ENCODE results near the gene ALLC.

Gene ALLC

GRCh38 chr2:3626812-3627499, 31.0 kb upstream of the ALLC start:
- DNase-seq = no peak

DNA sequence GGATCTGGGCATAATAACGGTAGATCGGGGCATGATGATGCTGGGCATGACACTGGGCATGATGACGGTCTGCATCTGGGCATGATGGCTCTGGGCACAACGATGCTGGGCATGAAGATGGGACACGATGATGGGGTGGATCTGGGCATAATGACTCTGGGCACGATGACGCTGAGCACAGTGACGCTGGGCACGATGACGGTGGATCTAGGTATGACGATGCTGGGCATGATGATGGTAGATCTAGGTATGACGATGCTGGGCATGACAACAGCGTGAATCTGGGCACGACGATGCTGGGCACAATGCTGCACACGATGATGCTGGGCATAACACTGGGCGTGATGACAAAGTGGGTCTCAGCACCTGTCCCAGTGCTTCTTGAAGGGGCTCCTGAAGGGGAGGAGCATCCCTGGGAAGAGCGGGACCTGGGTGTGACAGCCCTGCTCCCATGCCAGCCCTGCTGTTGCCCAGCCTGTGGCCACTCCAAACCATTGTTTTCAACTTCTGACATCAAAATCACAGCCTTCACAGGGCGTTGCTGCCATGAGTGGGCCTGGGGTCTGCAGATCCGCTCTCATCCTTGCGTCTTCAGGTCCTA, 30.4 kb upstream of the ALLC start:
- no peak for DNase-seq

GRCh38 chr2:3628241-3628679, 29.7 kb upstream of the ALLC start:
- no peak for DNase-seq

GRCh38 chr2:3628800-3629199, 29.2 kb upstream of the ALLC start:
- no peak for DNase-seq

GRCh38 chr2:3630631-3631030, 27.4 kb upstream of the ALLC start:
- DNase-seq = no peak

DNA sequence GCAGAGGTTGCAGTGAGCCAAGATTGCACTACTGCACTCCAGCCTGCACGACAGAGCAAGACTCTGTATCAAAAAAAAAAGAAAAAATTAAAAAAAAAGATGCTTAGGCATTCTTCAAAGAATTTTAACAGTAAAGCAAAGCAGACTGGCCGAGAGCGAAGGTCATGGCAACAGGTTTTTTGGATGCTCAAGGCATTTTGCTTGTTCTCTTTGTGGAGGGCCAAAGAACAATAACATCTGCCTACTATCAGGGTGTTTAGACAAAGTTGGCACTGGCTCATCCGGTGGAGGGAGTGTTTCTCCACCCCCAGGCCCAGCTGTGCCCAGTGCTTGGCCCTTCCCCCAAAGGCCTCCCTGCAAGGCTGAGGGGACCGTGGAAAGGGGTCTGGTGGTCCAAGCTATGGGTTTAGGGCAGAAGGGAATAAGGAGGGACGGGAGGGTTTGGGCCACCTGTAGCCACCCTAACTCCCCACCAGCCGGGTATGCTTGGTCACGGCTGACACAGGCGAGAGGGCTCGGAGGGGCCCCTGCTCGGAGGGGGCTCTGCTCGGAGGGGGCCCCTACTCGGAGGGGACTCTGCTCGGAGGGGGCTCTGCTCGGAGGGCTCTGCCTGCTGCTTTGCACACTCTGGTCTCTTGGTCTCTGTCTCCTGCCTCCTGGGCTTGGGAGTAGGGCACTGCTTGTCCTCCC, 26.7 kb upstream of the ALLC start:
- no peak for DNase-seq

DNA sequence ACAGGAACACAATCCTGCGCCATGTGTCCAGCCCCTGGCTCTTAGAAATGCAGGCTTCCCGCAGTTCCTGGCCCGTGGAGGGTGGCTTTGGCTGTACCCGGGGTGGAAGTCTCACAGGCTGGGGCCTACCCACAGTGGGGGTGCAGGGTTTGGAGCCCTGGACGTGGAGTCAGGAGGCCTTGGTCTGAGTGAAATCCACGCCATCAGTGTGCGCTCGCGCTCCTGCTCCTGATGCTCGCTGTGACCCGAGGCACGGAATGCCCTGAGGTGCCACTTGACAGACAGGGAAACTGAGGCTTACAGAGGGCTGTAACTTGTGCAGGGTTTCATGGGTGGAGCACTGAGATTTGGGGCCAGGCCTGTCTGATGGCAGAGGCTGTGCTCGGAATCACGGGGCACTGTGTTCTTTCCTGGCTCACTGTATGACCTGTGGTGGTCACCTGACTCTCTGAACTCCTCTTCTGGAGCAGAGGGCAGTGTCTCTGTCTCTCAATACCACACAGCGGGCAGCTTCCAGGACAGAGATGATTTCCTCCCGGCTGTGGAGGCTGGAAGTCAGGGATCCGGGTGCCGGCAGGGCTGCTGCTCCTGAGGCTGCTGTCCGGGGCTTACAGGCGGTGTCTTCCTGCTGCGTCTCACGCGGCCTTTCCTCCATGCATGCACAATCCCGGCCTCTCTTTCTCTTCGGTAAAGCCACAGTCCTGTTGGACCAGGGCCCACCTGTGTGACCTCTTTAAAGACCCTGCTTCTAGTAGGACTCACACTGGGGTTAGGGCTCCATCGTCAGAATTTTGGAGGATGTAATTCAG, 25.9 kb upstream of the ALLC start:
- DNase-seq = no peak

- DNase-seq = peak; percentile 9
These were observed 24.7 kb upstream of the ALLC start for GRCh38 chr2:3633089-3633981.

DNA sequence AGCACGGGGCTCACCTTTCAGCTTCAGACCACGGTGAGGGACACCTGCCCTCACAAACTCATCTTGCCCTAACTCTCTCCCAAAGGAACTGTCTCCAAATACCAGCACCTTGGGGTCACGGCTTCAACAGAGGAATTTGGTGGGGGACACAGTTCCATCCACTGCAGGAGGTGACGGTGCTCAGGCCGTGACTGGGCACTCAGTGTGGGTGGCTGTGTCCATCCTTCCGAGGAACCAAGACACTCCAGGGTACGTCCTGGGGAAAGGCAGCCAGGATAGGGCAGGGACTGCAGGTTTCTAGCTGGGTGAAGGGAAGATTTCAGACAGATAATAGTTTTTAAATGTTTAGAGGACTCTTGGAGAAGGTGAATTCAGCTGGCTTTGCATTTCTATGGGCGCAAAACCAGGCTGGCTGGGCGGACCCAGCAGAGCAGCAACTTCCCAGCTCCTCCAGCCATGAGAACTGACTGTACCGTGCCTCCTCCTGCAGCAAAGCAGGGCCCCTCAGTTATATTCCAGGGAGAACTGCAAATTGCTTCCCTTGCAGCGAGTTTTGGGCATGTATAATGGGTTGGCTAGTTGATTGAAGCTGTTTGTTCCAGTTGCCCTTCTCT, 23.9 kb upstream of the ALLC start:
- no peak for DNase-seq

DNA sequence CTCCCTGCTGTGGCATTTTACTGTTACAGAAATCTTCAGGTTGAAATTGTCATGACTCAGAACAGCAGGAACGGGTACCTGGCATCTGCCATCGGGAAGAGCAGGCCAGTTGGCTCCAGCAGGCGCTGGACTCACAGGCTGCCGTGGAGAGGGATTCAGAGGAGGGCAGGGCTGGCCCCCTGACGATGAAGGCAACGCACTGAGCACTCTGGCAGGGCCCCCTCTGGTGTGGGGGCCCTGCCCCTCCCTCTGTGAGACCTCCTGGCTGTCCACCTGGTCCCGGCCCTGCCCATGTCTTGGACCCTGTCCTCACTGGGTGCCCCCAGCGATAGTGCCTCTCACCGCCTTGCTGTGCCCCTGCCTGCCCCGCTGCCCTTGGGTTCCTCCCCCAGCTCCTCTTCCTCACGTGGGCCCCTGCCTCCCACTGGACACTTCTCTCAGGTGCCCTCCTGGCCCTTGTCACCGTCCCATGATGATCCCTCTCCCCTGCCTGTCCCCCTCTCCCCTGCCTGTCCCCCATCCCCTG, 23.3 kb upstream of the ALLC start:
- DNase-seq = no peak

- DNase-seq = no peak
These were observed 22.6 kb upstream of the ALLC start for GRCh38 chr2:3635171-3635974.

DNA sequence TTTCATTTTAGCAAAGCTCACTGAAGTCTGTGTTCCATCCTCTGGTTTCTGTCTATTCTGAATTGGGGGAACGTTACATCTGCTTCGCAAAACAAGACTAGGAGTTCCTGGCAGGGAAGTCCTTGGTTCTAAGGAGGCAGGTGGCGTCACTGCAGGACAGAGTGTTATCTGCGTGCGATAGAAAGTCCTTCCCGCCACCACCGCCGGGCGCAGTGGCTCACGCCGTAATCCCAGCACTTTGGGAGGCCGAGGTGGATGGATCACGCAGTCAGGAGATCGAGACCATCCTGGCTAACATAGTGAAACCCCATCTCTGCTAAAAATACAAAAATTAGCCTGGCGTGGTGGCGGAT, 22.0 kb upstream of the ALLC start:
- peak; percentile 13 for DNase-seq

GRCh38 chr2:3636586-3637310, 21.3 kb upstream of the ALLC start:
- no peak for DNase-seq

DNA sequence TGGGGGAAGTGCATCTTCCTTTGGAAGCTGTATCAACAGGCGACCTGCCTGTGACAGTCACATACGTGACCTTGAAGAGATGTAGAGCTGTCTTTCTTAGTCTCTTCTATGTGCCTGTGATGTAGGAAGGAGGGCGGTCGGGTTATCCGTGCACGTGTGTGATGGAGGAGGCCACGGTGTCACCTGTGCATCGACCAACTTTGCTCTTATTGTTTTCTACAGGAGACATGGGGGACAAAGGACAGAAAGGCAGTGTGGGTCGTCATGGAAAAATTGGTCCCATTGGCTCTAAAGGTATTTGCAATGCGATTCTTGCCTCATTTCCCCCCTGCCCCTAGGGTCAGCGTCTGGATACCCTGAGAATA, 20.7 kb upstream of the ALLC start:
- no peak for DNase-seq

DNA sequence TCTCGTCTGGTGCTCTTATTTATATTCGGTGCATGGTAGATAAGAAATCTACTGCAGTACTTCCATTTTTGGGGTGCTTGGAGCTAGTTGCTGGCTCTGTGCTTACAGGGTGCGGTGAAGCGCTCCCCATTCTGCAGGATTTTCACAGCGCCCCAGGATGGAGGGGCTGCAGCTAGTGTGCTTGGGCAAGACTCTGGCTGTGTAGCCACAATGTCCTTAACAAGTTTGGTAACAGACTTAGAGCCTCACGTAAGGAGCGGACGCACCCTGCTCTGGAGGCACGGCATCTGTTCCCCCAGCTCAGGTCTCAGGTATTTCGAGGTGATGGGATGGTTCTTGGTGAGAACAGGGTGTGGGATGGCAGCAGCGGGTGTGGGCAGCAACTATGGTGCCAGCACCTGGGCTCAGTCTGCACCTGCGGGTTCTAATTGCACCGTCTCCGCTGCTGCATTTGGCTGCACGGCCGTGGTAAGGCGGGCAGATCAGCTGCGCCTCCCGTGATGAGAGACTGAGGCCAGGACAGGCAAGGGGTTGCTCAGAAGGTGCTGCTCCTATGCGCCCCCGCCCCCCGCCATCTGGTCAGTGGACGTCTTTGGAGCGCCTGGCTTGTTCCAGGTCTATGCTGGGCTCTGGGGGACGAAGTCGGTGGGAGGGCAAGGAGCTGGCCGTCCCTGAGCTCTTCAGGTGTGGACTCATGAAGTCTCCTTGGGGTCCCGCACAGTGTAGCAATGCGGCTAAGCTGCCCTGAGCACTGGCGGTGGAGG, 20.1 kb upstream of the ALLC start:
- DNase-seq = no peak

GRCh38 chr2:3638456-3638810, 19.6 kb upstream of the ALLC start:
- no peak for DNase-seq

DNA sequence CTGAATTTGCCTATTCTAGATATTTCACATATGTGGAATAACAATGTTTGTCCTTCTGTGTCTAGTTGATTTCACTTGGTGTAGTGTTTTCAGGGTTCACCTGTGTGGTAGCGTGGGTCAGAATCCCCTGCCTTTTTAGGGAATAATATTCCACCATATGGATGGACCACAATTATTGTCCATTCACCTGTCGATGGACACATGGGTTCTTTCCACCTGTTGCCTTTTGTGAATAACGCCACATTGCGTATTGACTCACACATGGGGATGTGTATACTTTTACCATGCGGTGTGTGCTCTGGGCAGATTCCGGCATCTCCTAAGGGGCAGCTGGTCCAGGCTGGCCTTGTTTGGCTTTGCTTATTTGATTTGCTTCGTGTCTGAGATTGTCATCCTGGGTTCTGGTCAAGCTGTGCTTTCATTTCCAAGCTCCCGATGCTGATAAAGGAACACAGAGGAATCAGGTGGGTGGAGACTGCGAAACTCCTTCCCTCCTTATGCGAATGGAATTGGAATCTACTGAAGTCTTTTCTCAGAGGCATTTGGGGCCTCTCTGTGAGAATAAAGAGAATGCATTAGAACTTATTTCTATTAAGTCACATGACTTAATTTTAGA, 18.9 kb upstream of the ALLC start:
- no peak for DNase-seq

- no peak for DNase-seq
These were observed 18.3 kb upstream of the ALLC start for GRCh38 chr2:3639653-3640052.

GRCh38 chr2:3641181-3641580, 16.8 kb upstream of the ALLC start:
- no peak for DNase-seq

Data from fibroblast of skin of right quadriceps (primary cell).